WTC11 (cell line): ENCODE results near the gene GABRR3.

Experiments used
- CBFB ChIP-seq: sonication (generic); formaldehyde crosslinking; IDR thresholded peaks from 2 replicates; pipeline ENCODE4 v1.8.1; 2022; ENCODE audit warnings: mild to moderate bottlenecking, low read depth, missing genetic modification reagents
- CREB1 ChIP-seq: sonication (generic); formaldehyde crosslinking; IDR thresholded peaks from 2 replicates; pipeline ENCODE4 v1.8.0; 2023; ENCODE audit warnings: mild to moderate bottlenecking, missing genetic modification reagents
- ESRRA ChIP-seq: sonication (generic); formaldehyde crosslinking; IDR thresholded peaks from 2 replicates; pipeline ENCODE4 v1.8.1; 2022; ENCODE audit warnings: mild to moderate bottlenecking, missing genetic modification reagents, borderline replicate concordance
- NR3C1 ChIP-seq: sonication (generic); formaldehyde crosslinking; conservative IDR thresholded peaks from 2 replicates; pipeline ENCODE4 v1.8.1; 2023; ENCODE audit warnings: low read depth, mild to moderate bottlenecking, missing genetic modification reagents
- ZNF121 ChIP-seq: sonication (generic); formaldehyde crosslinking; IDR thresholded peaks from 2 replicates; pipeline ENCODE4 v1.8.0; 2023; ENCODE audit warnings: missing genetic modification reagents
- ZNF423 ChIP-seq: fragments of 250-450 bp; sonication (Bioruptor Pico); IDR thresholded peaks from 2 replicates; pipeline ENCODE4 v2.1.2; 2022; ENCODE audit warnings: mild to moderate bottlenecking, moderate library complexity
- TF ChIP-seq, protein P1 (sequence below): fragments of 200-600 bp; IDR thresholded peaks from 2 replicates; pipeline ENCODE4 v1.8.0; 2022; ENCODE audit warnings: antibody characterized with exemption
- TF ChIP-seq, protein P2 (sequence below): sonication (generic); formaldehyde crosslinking; IDR thresholded peaks from 2 replicates; pipeline ENCODE4 v1.8.1; 2023; ENCODE audit warnings: mild to moderate bottlenecking, moderate library complexity, missing genetic modification reagents
- TF ChIP-seq, protein P3 (sequence below): sonication (generic); formaldehyde crosslinking; IDR thresholded peaks from 2 replicates; pipeline ENCODE4 v1.8.0; 2022; ENCODE audit warnings: mild to moderate bottlenecking, missing genetic modification reagents

DNA sequence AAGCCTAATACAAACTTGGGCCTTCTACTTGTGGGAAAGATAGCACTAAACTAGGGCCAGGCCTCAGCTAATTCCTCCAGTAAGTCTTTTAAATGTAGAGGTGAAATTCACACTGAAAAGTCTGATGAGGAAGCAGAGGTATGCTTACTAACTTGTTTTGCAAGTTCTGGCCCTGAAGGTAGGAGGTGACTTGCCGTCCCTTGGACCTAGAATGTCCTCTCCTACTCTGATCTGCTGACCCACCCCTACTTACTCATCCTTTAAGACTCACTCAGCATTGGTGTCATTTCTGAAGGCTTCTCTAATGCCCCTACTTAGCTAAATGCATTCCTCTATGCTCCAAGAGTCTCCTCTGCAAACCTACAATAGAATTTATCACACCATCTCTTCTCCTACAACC, 82.2 kb downstream of the GABRR3 start:
- TF ChIP-seq, protein P1, sequence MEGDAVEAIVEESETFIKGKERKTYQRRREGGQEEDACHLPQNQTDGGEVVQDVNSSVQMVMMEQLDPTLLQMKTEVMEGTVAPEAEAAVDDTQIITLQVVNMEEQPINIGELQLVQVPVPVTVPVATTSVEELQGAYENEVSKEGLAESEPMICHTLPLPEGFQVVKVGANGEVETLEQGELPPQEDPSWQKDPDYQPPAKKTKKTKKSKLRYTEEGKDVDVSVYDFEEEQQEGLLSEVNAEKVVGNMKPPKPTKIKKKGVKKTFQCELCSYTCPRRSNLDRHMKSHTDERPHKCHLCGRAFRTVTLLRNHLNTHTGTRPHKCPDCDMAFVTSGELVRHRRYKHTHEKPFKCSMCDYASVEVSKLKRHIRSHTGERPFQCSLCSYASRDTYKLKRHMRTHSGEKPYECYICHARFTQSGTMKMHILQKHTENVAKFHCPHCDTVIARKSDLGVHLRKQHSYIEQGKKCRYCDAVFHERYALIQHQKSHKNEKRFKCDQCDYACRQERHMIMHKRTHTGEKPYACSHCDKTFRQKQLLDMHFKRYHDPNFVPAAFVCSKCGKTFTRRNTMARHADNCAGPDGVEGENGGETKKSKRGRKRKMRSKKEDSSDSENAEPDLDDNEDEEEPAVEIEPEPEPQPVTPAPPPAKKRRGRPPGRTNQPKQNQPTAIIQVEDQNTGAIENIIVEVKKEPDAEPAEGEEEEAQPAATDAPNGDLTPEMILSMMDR: no peak
- TF ChIP-seq ZNF423 (CRISPR knock-in tag): no peak
- TF ChIP-seq, protein P2, sequence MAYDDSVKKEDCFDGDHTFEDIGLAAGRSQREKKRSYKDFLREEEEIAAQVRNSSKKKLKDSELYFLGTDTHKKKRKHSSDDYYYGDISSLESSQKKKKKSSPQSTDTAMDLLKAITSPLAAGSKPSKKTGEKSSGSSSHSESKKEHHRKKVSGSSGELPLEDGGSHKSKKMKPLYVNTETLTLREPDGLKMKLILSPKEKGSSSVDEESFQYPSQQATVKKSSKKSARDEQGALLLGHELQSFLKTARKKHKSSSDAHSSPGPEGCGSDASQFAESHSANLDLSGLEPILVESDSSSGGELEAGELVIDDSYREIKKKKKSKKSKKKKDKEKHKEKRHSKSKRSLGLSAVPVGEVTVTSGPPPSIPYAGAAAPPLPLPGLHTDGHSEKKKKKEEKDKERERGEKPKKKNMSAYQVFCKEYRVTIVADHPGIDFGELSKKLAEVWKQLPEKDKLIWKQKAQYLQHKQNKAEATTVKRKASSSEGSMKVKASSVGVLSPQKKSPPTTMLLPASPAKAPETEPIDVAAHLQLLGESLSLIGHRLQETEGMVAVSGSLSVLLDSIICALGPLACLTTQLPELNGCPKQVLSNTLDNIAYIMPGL (CRISPR knock-in tag): no peak
- TF ChIP-seq, protein P3, sequence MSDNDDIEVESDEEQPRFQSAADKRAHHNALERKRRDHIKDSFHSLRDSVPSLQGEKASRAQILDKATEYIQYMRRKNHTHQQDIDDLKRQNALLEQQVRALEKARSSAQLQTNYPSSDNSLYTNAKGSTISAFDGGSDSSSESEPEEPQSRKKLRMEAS: no peak
- no peak for TF ChIP-seq ZNF121 (CRISPR knock-in tag)
- TF ChIP-seq CBFB (CRISPR knock-in tag): no peak
- TF ChIP-seq CREB1 (CRISPR knock-in tag): no peak
- TF ChIP-seq ESRRA (CRISPR knock-in tag): no peak
- no peak for TF ChIP-seq NR3C1
